NCI-H1048 (cell line): ENCODE data around the gene TSHZ2.
"Not testable (repeated sequence)": the region's sequence is repeated elsewhere in the genome, so short reads cannot be mapped to it uniquely, and the experiment has no call there.

ENCODE experiments used
- DNase-seq: peaks from one replicate; lab custom pipeline; 2025; lab: John Stamatoyannopoulos, UW

Gene TSHZ2

GRCh38 chr20:53087037-53087777 lies 115.0 kb downstream of the TSHZ2 start:
- DNase-seq, result no peak

- no peak for DNase-seq
These were observed 116.6 kb downstream of the TSHZ2 start for GRCh38 chr20:53088786-53089185.

GRCh38 chr20:53089851-53090250 lies 117.7 kb downstream of the TSHZ2 start:
- not testable (repeated sequence) for DNase-seq

- DNase-seq, result no peak
These were observed 119.6 kb downstream of the TSHZ2 start for GRCh38 chr20:53091789-53092188.

- DNase-seq, result no peak
These were observed 120.7 kb downstream of the TSHZ2 start for GRCh38 chr20:53092772-53093300.

- DNase-seq, result no peak
These were observed 125.2 kb downstream of the TSHZ2 start for GRCh38 chr20:53097371-53097770.

GRCh38 chr20:53097791-53098190 lies 125.6 kb downstream of the TSHZ2 start:
- DNase-seq, result no peak

GRCh38 chr20:53098621-53099020 lies 126.5 kb downstream of the TSHZ2 start:
- DNase-seq, result no peak

GRCh38 chr20:53099856-53100255 lies 127.7 kb downstream of the TSHZ2 start:
- no peak for DNase-seq

GRCh38 chr20:53100476-53100911 lies 128.3 kb downstream of the TSHZ2 start:
- no peak for DNase-seq

- no peak for DNase-seq
These were observed 130.0 kb downstream of the TSHZ2 start for GRCh38 chr20:53101992-53102760.

GRCh38 chr20:53103124-53103523 lies 131.0 kb downstream of the TSHZ2 start:
- no peak for DNase-seq

GRCh38 chr20:53104884-53105283 lies 132.7 kb downstream of the TSHZ2 start:
- DNase-seq, result no peak

GRCh38 chr20:53116733-53117132 lies 144.6 kb downstream of the TSHZ2 start:
- no peak for DNase-seq

GRCh38 chr20:53122853-53123252 lies 150.7 kb downstream of the TSHZ2 start:
- no peak for DNase-seq

GRCh38 chr20:53124075-53124551 lies 152.0 kb downstream of the TSHZ2 start:
- no peak for DNase-seq

- DNase-seq, result no peak
These were observed 152.6 kb downstream of the TSHZ2 start for GRCh38 chr20:53124803-53125202.

- DNase-seq, result no peak
These were observed 154.0 kb downstream of the TSHZ2 start for GRCh38 chr20:53126185-53126584.

- DNase-seq, result no peak
These were observed 154.9 kb downstream of the TSHZ2 start for GRCh38 chr20:53127027-53127426.

GRCh38 chr20:53128004-53128403 lies 155.8 kb downstream of the TSHZ2 start:
- no peak for DNase-seq

GRCh38 chr20:53129563-53129962 lies 157.4 kb downstream of the TSHZ2 start:
- no peak for DNase-seq

- no peak for DNase-seq
These were observed 158.6 kb downstream of the TSHZ2 start for GRCh38 chr20:53130795-53131194.

GRCh38 chr20:53133125-53133524 lies 161.0 kb downstream of the TSHZ2 start:
- no peak for DNase-seq
